GM10266 (cell line): ENCODE results near the gene TBC1D4.
"Not testable (repeated sequence)": the region's sequence is repeated elsewhere in the genome, so short reads cannot be mapped to it uniquely, and the experiment has no call there.

Experiments
- DNase-seq: peaks from one replicate; pipeline ENCODE4 v3.0.0; 2012; ENCODE audit errors: extremely low spot score
- CTCF ChIP-seq: IDR thresholded peaks from 2 replicates; pipeline ENCODE4 v1.5.1; 2012; ENCODE audit warnings: mild to moderate bottlenecking, low read depth; ENCODE audit not compliant: control insufficient read depth, insufficient read depth; ENCODE audit errors: missing control alignments

TBC1D4 gene

DNA sequence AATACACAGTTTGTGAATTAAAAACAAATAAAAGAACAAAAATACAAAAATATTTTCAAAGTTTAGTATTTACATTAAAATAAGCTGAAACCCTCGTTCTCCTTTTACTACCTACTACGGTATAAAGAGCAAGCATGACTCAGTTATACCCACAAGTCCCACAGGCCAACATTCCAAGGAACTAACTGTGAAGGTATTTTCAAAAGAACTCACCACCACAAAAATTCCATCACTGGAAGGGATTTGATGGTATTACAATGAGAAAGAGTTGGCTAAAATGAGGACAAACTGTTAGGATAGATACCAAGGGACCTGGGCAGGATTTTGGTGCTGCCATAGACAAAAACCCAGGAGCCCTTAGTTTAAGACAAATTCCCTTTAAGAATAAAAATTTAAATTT lies 122.7 kb downstream of the TBC1D4 start:
- no peak for DNase-seq
- TF ChIP-seq CTCF: no peak

- peak; percentile 59 for TF ChIP-seq CTCF
- peak; percentile 70 for DNase-seq
Measured at GRCh38 chr13:75357576-75358289, 124.2 kb downstream of the TBC1D4 start.

DNA sequence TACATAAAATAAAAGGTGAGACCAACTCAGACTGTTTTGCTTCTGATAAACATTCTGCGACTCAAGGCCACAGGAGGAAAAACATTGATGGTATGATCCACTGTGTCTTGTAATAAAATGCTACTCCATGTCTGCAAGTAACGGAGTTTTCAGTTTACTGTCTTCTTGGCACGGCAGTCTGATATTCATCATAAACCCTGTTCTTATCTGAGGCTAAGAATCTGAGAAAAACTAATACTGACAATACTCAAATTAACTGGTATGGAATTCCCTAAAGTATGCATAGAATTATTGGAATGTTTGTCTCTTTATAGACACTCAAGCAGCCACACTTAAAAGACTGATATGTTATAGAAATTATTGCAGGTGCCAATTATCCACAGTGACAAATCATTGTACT lies 125.5 kb downstream of the TBC1D4 start:
- no peak for TF ChIP-seq CTCF
- DNase-seq: no peak

GRCh38 chr13:75355609-75356008 lies 126.4 kb downstream of the TBC1D4 start:
- no peak for DNase-seq
- TF ChIP-seq CTCF: no peak

DNA sequence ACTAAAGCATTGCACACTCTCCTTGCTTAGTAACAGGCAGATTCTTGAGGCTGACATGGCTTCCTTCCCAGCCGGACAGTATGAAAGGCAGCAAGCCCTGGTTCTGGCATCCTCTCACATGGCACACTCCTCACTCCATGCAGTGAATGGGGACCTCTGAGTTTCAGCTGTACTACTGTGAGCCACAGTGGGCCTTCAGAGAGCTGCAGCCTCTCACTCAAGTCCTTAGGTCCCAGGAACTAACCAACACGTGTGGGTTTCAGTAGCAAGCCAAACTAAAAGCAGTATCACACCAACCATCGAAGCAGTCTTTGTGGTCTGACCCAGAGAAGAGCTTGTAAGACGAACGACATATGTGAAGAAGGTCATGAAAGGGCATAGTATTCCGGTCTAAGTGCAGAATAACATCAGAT lies 128.2 kb downstream of the TBC1D4 start:
- DNase-seq: peak; percentile 46
- no peak for TF ChIP-seq CTCF

DNA sequence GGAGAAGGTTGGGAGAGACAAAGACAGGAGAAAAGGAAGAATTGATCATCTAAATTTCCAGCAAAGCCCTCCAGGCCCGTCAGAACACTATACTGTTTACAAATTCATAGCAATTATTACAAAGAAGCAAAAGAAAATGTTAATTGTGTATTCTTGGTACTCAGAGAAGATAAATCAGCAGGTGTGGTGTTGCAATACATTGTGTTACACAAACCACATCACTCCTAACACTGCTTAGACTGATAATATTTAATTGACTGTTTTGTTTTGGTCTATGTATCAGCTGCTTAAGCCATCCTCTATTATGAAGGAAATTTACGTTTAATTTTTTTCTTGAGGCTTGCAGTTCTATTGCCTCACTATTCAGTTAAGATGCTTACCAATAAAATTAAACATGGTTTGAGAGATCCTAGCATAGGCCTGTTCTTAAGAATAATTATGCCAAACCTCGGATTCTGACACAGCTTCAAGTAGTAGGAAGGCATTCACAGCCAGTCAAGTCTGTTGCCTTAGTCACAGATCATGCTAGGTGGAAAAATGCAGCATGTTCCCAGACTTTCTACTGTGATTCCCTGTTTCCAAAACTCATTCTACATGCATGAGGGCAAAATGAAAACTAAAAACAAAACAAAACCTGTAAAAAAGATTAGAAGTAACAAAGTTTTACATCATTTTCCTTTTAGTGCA lies 129.2 kb downstream of the TBC1D4 start:
- DNase-seq: no peak
- no peak for TF ChIP-seq CTCF

DNA sequence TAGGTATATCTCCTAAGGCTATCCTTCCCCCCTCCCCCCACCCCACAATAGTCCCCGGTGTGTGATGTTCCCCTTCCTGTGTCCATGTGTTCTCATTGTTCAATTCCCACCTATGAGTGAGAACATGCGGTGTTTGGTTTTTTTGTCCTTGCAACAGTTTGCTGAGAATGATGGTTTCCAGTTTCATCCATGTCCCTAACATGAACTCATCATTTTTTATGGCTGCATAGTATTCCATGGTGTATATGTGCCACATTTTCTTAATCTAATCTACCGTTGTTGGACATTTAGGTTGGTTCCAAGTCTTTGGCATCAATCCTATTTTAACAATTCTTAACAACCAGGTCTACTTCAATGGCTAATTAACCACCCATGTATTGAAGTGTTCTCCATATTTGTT lies 130.4 kb downstream of the TBC1D4 start:
- not testable (repeated sequence) for DNase-seq

GRCh38 chr13:75347925-75348324 lies 134.0 kb downstream of the TBC1D4 start:
- TF ChIP-seq CTCF: no peak

More at GRCh38 chr13:75347925-75348324, 134.0 kb downstream of the TBC1D4 start:
- no peak for DNase-seq
